ENCODE results near the gene PTPRO.
A peak's percentile ranks its signal among the peaks of the same experiment; 100 is the strongest.

PTPRO gene

GRCh38 chr12:15407025-15407424 lies 84.7 kb downstream of the PTPRO start:
- no peak for TF ChIP-seq CTCF (IDR thresholded peaks at IDR 0.05; ENCODE audit: low read depth, low read length)
- no peak for DNase-seq (ENCODE audit: extremely low read depth, low read depth)

- TF ChIP-seq CTCF (IDR thresholded peaks at IDR 0.05; ENCODE audit: low read depth, low read length), result no peak
- no peak for DNase-seq (ENCODE audit: extremely low read depth, low read depth)
Measured at GRCh38 chr12:15411842-15412241, 89.5 kb downstream of the PTPRO start.

- TF ChIP-seq CTCF (IDR thresholded peaks at IDR 0.05; ENCODE audit: low read depth, low read length), result no peak
Measured at GRCh38 chr12:15417691-15418090, 95.4 kb downstream of the PTPRO start.

GRCh38 chr12:15423629-15424028 lies 101.3 kb downstream of the PTPRO start:
- peak; percentile 18 for DNase-seq (ENCODE audit: extremely low read depth, low read depth)
- no peak for TF ChIP-seq CTCF (IDR thresholded peaks at IDR 0.05; ENCODE audit: low read depth, low read length)

More at GRCh38 chr12:15417691-15418090, 95.4 kb downstream of the PTPRO start:
- DNase-seq (ENCODE audit: extremely low read depth, low read depth), result no peak

GRCh38 chr12:15427913-15428312 lies 105.6 kb downstream of the PTPRO start:
- DNase-seq (ENCODE audit: extremely low read depth, low read depth), result no peak
- no peak for TF ChIP-seq CTCF (IDR thresholded peaks at IDR 0.05; ENCODE audit: low read depth, low read length)

- TF ChIP-seq CTCF (IDR thresholded peaks at IDR 0.05; ENCODE audit: low read depth, low read length), result peak; percentile 4
- DNase-seq (ENCODE audit: extremely low read depth, low read depth), result no peak
Measured at GRCh38 chr12:15428632-15429031, 106.3 kb downstream of the PTPRO start.

DNA sequence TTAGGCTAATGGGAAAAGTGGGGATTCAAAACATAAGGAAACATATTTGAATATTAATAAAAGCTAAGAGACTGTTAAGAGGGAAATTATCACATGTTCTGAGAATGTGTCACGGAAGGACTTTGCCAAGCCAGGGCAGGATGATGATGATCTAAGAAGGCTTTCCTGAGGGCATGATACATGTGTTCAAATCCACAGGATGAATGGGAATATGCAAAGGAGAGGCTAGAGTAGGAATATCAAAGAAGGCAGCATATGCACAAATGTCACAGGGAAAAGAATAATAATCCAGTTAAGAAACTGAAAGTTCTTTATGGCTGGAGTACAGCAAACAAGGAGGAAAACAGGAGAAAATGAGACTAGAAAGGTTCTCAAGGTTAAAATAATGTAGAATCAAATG lies 107.0 kb downstream of the PTPRO start:
- no peak for TF ChIP-seq CTCF (IDR thresholded peaks at IDR 0.05; ENCODE audit: low read depth, low read length)
- DNase-seq (ENCODE audit: extremely low read depth, low read depth), result no peak
